ENCODE data around the gene BLOC1S3. TPM values are rescaled to one million over a fixed set of nuclear protein-coding genes. Genes with fewer than 3 reads are reported as not detected.
A peak's percentile ranks its signal among the peaks of the same experiment; 100 is the strongest.
"Not testable (repeated sequence)": the region's sequence is repeated elsewhere in the genome, so short reads cannot be mapped to it uniquely, and the experiment has no call there.

BLOC1S3 gene
- polyA plus RNA-seq, 3 donors from 2014 or later, result 2.9 to 22.4 (median 8.5) TPM

DNA sequence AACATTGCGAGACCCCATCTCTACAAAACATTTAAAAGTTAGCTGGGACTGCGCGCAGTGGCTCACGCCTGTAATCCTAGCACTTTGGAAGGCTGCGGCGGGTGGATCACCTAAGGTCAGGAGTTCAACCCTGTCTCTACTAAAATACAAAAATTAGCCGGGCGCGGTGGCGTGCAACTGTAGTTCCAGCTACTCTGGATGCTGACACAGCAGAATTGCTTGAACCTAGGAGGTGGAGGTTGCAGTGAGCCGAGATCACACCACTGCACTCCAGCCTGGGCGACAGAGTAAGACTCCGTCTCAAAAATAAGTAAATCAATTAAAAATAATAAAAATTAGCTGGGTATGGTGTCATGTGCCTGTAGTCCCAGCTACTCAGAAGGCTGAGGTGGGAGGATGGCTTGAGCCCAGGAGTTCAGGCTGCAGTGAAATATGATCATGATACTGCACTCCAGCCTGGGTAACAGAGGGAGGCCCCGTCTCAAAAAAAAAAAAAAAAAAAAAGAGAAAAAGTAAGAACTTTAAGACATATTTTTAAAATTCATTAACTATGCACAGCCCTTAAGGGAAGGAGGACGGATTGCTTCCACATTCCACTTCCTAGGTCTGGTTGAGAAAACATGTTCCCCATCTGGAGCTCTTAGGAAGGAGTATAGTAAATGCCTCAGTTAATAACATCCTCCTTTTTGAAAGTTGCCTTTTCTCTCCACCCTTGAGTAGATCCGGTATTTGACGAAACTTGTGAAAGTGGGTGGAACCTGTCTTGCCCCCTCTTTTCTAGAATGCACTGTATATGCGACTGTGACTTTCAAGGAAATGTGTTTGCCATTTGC, 40.5 kb downstream of the BLOC1S3 start:
- Mint-ChIP-seq H3K27me3 (ENCODE audit: low read depth in 3 of 3) (peaks cover 6 to 18% (median 12%) of the 10 kb centered on the region in 3 donors), H3K4me1 (peaks cover 7 to 10% of the 10 kb centered on the region in 2 donors), H3K4me3 (no peak overlapping the region), H3K9me3 (no peaks in the 10 kb centered on the region), H3K36me3 (no peaks in the 10 kb centered on the region), H3K27ac (peak overlapping the region in 1 of 6 donors; percentile 11)
- DNase-seq, result no peak

- no peak overlapping the region for H3K27ac Mint-ChIP-seq
Observed at GRCh38 chr19:45222724-45223123, 44.1 kb downstream of the BLOC1S3 start.

GRCh38 chr19:45223879-45224278, 45.3 kb downstream of the BLOC1S3 start:
- no peaks in the 10 kb centered on the region for H3K36me3 Mint-ChIP-seq
- no peak overlapping the region for H3K4me3 Mint-ChIP-seq
- no peak for DNase-seq
- peaks cover 0 to 2% of the 10 kb centered on the region in 2 donors for H3K4me1 Mint-ChIP-seq
- no peak overlapping the region for H3K27ac Mint-ChIP-seq
- H3K9me3 Mint-ChIP-seq, result no peaks in the 10 kb centered on the region
- peaks cover 2 to 17% (median 2%) of the 10 kb centered on the region in 3 donors for H3K27me3 Mint-ChIP-seq (ENCODE audit: low read depth in 3 of 3)

More at GRCh38 chr19:45222724-45223123, 44.1 kb downstream of the BLOC1S3 start:
- Mint-ChIP-seq H3K4me1 (peaks cover 0 to 2% of the 10 kb centered on the region in 2 donors), H3K9me3 (no peaks in the 10 kb centered on the region), H3K4me3 (no peak overlapping the region), H3K36me3 (no peaks in the 10 kb centered on the region), H3K27me3 (ENCODE audit: low read depth in 3 of 3) (peaks cover 2 to 18% (median 6%) of the 10 kb centered on the region in 3 donors)
- DNase-seq, result no peak

DNA sequence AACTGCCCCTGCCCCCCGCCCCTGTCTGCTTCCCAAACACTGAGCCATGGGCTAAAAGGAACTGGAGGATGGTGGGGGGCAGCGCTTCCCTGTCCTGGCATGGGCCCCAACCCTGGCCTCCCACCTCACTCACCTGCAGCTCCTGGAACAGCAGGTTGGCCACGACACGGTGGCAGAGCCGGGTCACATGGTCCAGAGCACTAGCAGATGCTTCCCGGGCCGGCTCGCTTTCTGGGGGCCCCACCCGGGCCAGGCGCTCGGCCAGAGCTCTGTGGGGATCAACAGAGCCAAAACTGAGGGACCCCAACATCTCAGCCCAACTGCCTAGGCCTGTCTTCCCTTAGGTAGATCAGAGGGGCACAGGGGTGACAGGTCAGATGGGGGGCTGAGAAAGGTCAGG, 46.1 kb downstream of the BLOC1S3 start:
- DNase-seq, result no peak
- peaks cover 2 to 17% (median 2%) of the 10 kb centered on the region in 3 donors for H3K27me3 Mint-ChIP-seq (ENCODE audit: low read depth in 3 of 3)
- peaks cover 0 to under 1% of the 10 kb centered on the region in 2 donors for H3K4me1 Mint-ChIP-seq
- no peaks in the 10 kb centered on the region for H3K9me3 Mint-ChIP-seq
- no peak overlapping the region for H3K27ac Mint-ChIP-seq
- H3K36me3 Mint-ChIP-seq, result no peaks in the 10 kb centered on the region
- H3K4me3 Mint-ChIP-seq, result no peak overlapping the region

- H3K4me1 Mint-ChIP-seq; H3K27me3 Mint-ChIP-seq (ENCODE audit: low read depth in 3 of 3): not testable (repeated sequence)
Observed at GRCh38 chr19:45229056-45229455, 50.5 kb downstream of the BLOC1S3 start.

More at GRCh38 chr19:45229056-45229455, 50.5 kb downstream of the BLOC1S3 start:
- not testable (repeated sequence) for DNase-seq, H3K36me3 Mint-ChIP-seq, H3K9me3 Mint-ChIP-seq, H3K27ac Mint-ChIP-seq, H3K4me3 Mint-ChIP-seq

Other genes with a start within 250 kb of the BLOC1S3 start
- gene APOC4, start 236.5 kb upstream of the BLOC1S3 start, polyA plus RNA-seq, result not detected
- gene APOC2, start 232.7 kb upstream of the BLOC1S3 start, polyA plus RNA-seq, result 1 to 10 TPM in 1 of 3 donors, not detected in 2; 1.4 TPM
- gene CLPTM1, start 223.4 kb upstream of the BLOC1S3 start, polyA plus RNA-seq, result 10 to 100 TPM; 20.8 to 33.1 (median 21.2) TPM
- gene RELB, start 177.3 kb upstream of the BLOC1S3 start, polyA plus RNA-seq, result 10 to 100 TPM in 1 of 3 donors, 1 to 10 TPM in 2; 6.0 to 15.4 (median 7.1) TPM
- 1 to 10 TPM; 2.7 to 9.0 (median 2.9) TPM for gene CLASRP, start 139.7 kb upstream of the BLOC1S3 start, polyA plus RNA-seq
- gene ZNF296, start 102.3 kb upstream of the BLOC1S3 start, polyA plus RNA-seq, result 10 to 100 TPM in 2 of 3 donors, 1 to 10 TPM in 1; 4.0 to 25.6 (median 12.4) TPM
- gene GEMIN7, start 99.5 kb upstream of the BLOC1S3 start, polyA plus RNA-seq, result 100 to 1,000 TPM; 120 to 130 (median 123) TPM
- 1 to 10 TPM in 1 of 3 donors, under 1 TPM in 1, not detected in 1; 0.37 to 1.1 TPM for gene PPP1R37, start 85.6 kb upstream of the BLOC1S3 start, polyA plus RNA-seq
- under 1 TPM in 2 of 3 donors, not detected in 1; 0.18 to 0.43 TPM for gene NKPD1, start 17.8 kb upstream of the BLOC1S3 start, polyA plus RNA-seq
- gene TRAPPC6A, start 547 bp upstream of the BLOC1S3 start, polyA plus RNA-seq, result 100 to 1,000 TPM; 132 to 193 (median 166) TPM
- gene EXOC3L2, start 66.6 kb downstream of the BLOC1S3 start, polyA plus RNA-seq, result not detected
- 1 to 10 TPM in 1 of 3 donors, not detected in 2; 1.6 TPM for gene MARK4, start 72.5 kb downstream of the BLOC1S3 start, polyA plus RNA-seq
- not detected for gene CKM, start 144.1 kb downstream of the BLOC1S3 start, polyA plus RNA-seq
- not detected for gene KLC3, start 162.0 kb downstream of the BLOC1S3 start, polyA plus RNA-seq
- gene ERCC2, start 191.8 kb downstream of the BLOC1S3 start, polyA plus RNA-seq, result 1 to 10 TPM; 2.4 to 8.7 (median 3.1) TPM
- gene PPP1R13L, start 226.3 kb downstream of the BLOC1S3 start, polyA plus RNA-seq, result under 1 TPM in 2 of 3 donors, not detected in 1; 0.08 to 0.84 TPM
- 1 to 10 TPM in 1 of 3 donors, under 1 TPM in 2; 0.43 to 2.3 (median 0.77) TPM for gene POLR1G, start 227.9 kb downstream of the BLOC1S3 start, polyA plus RNA-seq
- 10 to 100 TPM; 50.8 to 62.2 (median 54.5) TPM for gene ERCC1, start 245.1 kb downstream of the BLOC1S3 start, polyA plus RNA-seq

Measured in immature natural killer cell (primary cell).